C1 segment of cervical spinal cord (tissue), 14 donors: ENCODE measurements around the gene LACTB.

Experiments used
- DNase-seq, 14 donors: peaks; one replicate each; lab custom pipeline; 2025; lab: John Stamatoyannopoulos, UW

LACTB gene

GRCh38 chr15:63169788-63170187 is 48.1 kb downstream of the LACTB start:
- DNase-seq = peak in 6 of 14 donors; percentile 1 to 26 (median 10)

GRCh38 chr15:63172376-63172775 is 50.7 kb downstream of the LACTB start:
- no peak for DNase-seq

- peak in 1 of 14 donors; percentile 6 for DNase-seq
Measured at GRCh38 chr15:63172851-63173451, 51.3 kb downstream of the LACTB start.

GRCh38 chr15:63176302-63176701 is 54.6 kb downstream of the LACTB start:
- DNase-seq = no peak

- no peak for DNase-seq
Measured at GRCh38 chr15:63178034-63178433, 56.4 kb downstream of the LACTB start.

GRCh38 chr15:63180746-63181145 is 59.1 kb downstream of the LACTB start:
- no peak for DNase-seq

- no peak for DNase-seq
Measured at GRCh38 chr15:63181648-63182047, 60.0 kb downstream of the LACTB start.

GRCh38 chr15:63185206-63185605 is 63.5 kb downstream of the LACTB start:
- DNase-seq = peak in 2 of 14 donors; percentile 20 to 23

GRCh38 chr15:63186065-63186464 is 64.4 kb downstream of the LACTB start:
- no peak for DNase-seq

GRCh38 chr15:63187589-63188226 is 66.0 kb downstream of the LACTB start:
- no peak for DNase-seq

GRCh38 chr15:63188247-63188925 is 66.7 kb downstream of the LACTB start:
- no peak for DNase-seq

GRCh38 chr15:63188926-63189871 is 67.5 kb downstream of the LACTB start, which contains the start of gene RAB8B:
RAB8B (plus strand) TSS chr15:63189606; CDS start chr15:63189625, 19 bp downstream.
- DNase-seq = peak; percentile 53 to 99 (median 94)

- DNase-seq = peak in 3 of 14 donors; percentile 28 to 53 (median 34)
Measured at GRCh38 chr15:63189941-63190768, 68.5 kb downstream of the LACTB start.

GRCh38 chr15:63190769-63191649 is 69.3 kb downstream of the LACTB start:
- DNase-seq = no peak
